Endothelial cell of umbilical vein (primary cell): ENCODE measurements around the gene FA2H. TPM values are rescaled to one million over a fixed set of nuclear protein-coding genes. Genes with fewer than 3 reads are reported as not detected.

Experiments
- BruUV-seq: library from RNA; stranded (reverse); fragments of 400-500 nt; replicated peaks from 2 replicates; lab custom pipeline; 2021; lab: Mats Ljungman, UMichigan
- CTCF ChIA-PET: fragments of 300-600, 350-600 bp; sonication (Branson Sonifier 250); formaldehyde crosslinking; loops from one replicate; lab custom pipeline; 2021; ENCODE audit warnings: antibody characterized with exemption, inconsistent platforms; lab: Charles Lee
- POLR2A ChIA-PET: fragments of 300-600, 350-600 bp; sonication (Branson Sonifier 250); formaldehyde crosslinking; loops from one replicate; lab custom pipeline; 2021; ENCODE audit warnings: antibody characterized with exemption, inconsistent platforms; lab: Charles Lee
- DNase-seq: peaks from one replicate; pipeline ENCODE4 v3.0.0-alpha.2; 2011; ENCODE audit warnings: low read depth, low spot score
- FAIRE-seq: peaks from 2 replicates; lab custom pipeline; 2011; peaks lifted over from hg19 to GRCh38; lab: Jason Lieb, UNC
- H2AFZ ChIP-seq: 2 replicates; pipeline ENCODE4 v1.6.0; 2012; ENCODE audit warnings: low read depth, low read length, control low read depth, inconsistent platforms
- H3K27ac ChIP-seq: 2 replicates; pipeline ENCODE4 v1.5.1; 2011; ENCODE audit warnings: low read depth, mild to moderate bottlenecking, control low read depth, low read length, moderate library complexity; ENCODE audit not compliant: insufficient read depth
- H3K27me3 ChIP-seq, 2 experiments: 2 replicates each; pipeline versions ENCODE4 v1.6.0 to v1.6.1; 2011; ENCODE audit warnings: low read length in 2 of 2, mixed read lengths in 1 of 2; ENCODE audit not compliant: control insufficient read depth in 2 of 2, insufficient read depth in 2 of 2
- H3K36me3 ChIP-seq, 2 experiments: 2 replicates in 1 of 2; 3 replicates in 1 of 2; pipeline ENCODE4 v1.5.1; 2011; ENCODE audit warnings: low read length in 2 of 2, mild to moderate bottlenecking in 1 of 2, moderate library complexity in 1 of 2; ENCODE audit not compliant: control insufficient read depth in 2 of 2, insufficient read depth in 2 of 2; ENCODE audit errors: extremely low read depth in 1 of 2
- H3K4me1 ChIP-seq: 3 replicates; pipeline ENCODE4 v1.5.1; 2011; ENCODE audit warnings: mild to moderate bottlenecking, low read length; ENCODE audit not compliant: control insufficient read depth, insufficient read depth; ENCODE audit errors: extremely low read depth
- H3K4me2 ChIP-seq: 2 replicates; pipeline ENCODE4 v1.6.1; 2011; ENCODE audit warnings: low read length, control low read depth, mixed read lengths; ENCODE audit not compliant: insufficient read depth
- H3K4me3 ChIP-seq, 3 experiments: fragments of 200-600 bp in 1 of 3; sonication (generic), shearing (Covaris generic) in 1 of 3; replicated peaks in 1 of 3; 2 replicates each; pipeline ENCODE4 v1.5.1; 2011 to 2016; ENCODE audit warnings: control low read depth in 3 of 3, low read length in 3 of 3, mild to moderate bottlenecking in 2 of 3, inconsistent platforms in 1 of 3, low read depth in 1 of 3, moderate library complexity in 1 of 3; ENCODE audit not compliant: insufficient read depth in 1 of 3
- H3K79me2 ChIP-seq: 2 replicates; pipeline ENCODE4 v1.6.0; 2012; ENCODE audit warnings: low read length, inconsistent platforms; ENCODE audit not compliant: control insufficient read depth, insufficient read depth
- H3K9ac ChIP-seq: replicated peaks from 2 replicates; pipeline ENCODE3; 2011; ENCODE audit warnings: low read length, control low read depth; ENCODE audit not compliant: insufficient read depth; ENCODE audit errors: extremely low read depth
- H3K9me1 ChIP-seq: replicated peaks from 3 replicates; pipeline ENCODE4 v1.6.0; 2011; ENCODE audit warnings: mild to moderate bottlenecking, low read length; ENCODE audit not compliant: control insufficient read depth, insufficient read depth; ENCODE audit errors: extremely low read depth
- H3K9me3 ChIP-seq: replicated peaks from 2 replicates; pipeline ENCODE4 v1.5.1; 2012; ENCODE audit warnings: low read length, inconsistent platforms; ENCODE audit not compliant: control insufficient read depth, insufficient read depth
- H4K20me1 ChIP-seq: replicated peaks from 2 replicates; pipeline ENCODE3; 2011; ENCODE audit warnings: mild to moderate bottlenecking, low read length; ENCODE audit not compliant: control insufficient read depth, insufficient read depth; ENCODE audit errors: extremely low read depth
- EZH2 ChIP-seq: IDR thresholded peaks from 2 replicates; pipeline ENCODE4 v1.6.1; 2012; ENCODE audit warnings: borderline replicate concordance, low read depth, mild to moderate bottlenecking, moderate library complexity, low read length, inconsistent platforms; ENCODE audit not compliant: severe bottlenecking
- FOS ChIP-seq: IDR thresholded peaks from 2 replicates; pipeline ENCODE4 v1.6.1; 2011; ENCODE audit warnings: mild to moderate bottlenecking, low read length, moderate library complexity, borderline replicate concordance; ENCODE audit not compliant: insufficient read depth
- GATA2 ChIP-seq: IDR thresholded peaks from 2 replicates; pipeline ENCODE4 v1.7.0; 2011; ENCODE audit warnings: low read depth, mild to moderate bottlenecking, moderate library complexity, mixed read lengths, low read length; ENCODE audit not compliant: insufficient read length, insufficient read depth
- JUN ChIP-seq: IDR thresholded peaks from 2 replicates; pipeline ENCODE4 v1.6.1; 2011; ENCODE audit warnings: borderline replicate concordance, low read depth; ENCODE audit not compliant: insufficient read length, insufficient read depth
- MYC ChIP-seq: IDR thresholded peaks from one replicate; pipeline ENCODE4 v1.6.1; 2011; ENCODE audit warnings: mild to moderate bottlenecking, low read depth, low read length
- POLR2A ChIP-seq: IDR thresholded peaks from 2 replicates; pipeline ENCODE4 v1.6.1; 2012; ENCODE audit warnings: low read depth, mild to moderate bottlenecking, control low read depth, low read length
- POLR2AphosphoS5 ChIP-seq: IDR thresholded peaks from 2 replicates; pipeline ENCODE4 v1.6.1; 2012; ENCODE audit warnings: low read depth, mild to moderate bottlenecking, control low read depth, low read length, moderate library complexity; ENCODE audit not compliant: insufficient read depth
- dilution Hi-C: fragments of 300-500 bp; cut with MboI; formaldehyde crosslinking; loops from one replicate; pipeline ENCODE4 v1.15.0; 2019; ENCODE audit warnings: low sequenced_read_pairs; ENCODE audit not compliant: extremely low pct_ligation_motif_present
- intact Hi-C: fragments of 100-400 bp; cut with micrococcal nuclease; formaldehyde crosslinking; loops from one replicate; pipeline ENCODE4 v1.10.0; 2022
- polyA plus RNA-seq, 4 experiments: library from polyadenylated mRNA; depleted of rRNA in 3 of 4; stranded (reverse) in 3 of 4; unstranded in 1 of 4; fragments of >200 nt; gene quantifications; 2 replicates each; pipeline versions ENCODE4 v1.2.1 to v1.2.3, GENCODE V29; 2011 to 2012; ENCODE audit warnings: missing spikeins in 1 of 4
- total RNA-seq: library from RNA; stranded (reverse); gene quantifications from 2 replicates; pipeline ENCODE4 v1.2.3, GENCODE V29; 2021
- TF ChIP-seq, protein P1 (sequence below), 2 donors: IDR thresholded peaks; 1 replicate in 1 of 2; 2 replicates in 1 of 2; pipeline ENCODE4 v1.5.1; 2011; ENCODE audit warnings: low read length in 2 of 2, mild to moderate bottlenecking in 2 of 2, moderate library complexity in 2 of 2, control low read depth in 1 of 2, inconsistent platforms in 1 of 2, low read depth in 1 of 2; ENCODE audit not compliant: insufficient read depth in 1 of 2; ENCODE audit errors: extremely low read depth in 1 of 2
- TF ChIP-seq, protein P2 (sequence below): IDR thresholded peaks from 2 replicates; pipeline ENCODE4 v1.6.1; 2011; ENCODE audit not compliant: insufficient read depth, insufficient read length

The FA2H gene
- total and polyA plus RNA-seq, 2 donors (not counting 3 experiments of a cell fraction or from before 2014, with no cell fraction given): not detected

DNA sequence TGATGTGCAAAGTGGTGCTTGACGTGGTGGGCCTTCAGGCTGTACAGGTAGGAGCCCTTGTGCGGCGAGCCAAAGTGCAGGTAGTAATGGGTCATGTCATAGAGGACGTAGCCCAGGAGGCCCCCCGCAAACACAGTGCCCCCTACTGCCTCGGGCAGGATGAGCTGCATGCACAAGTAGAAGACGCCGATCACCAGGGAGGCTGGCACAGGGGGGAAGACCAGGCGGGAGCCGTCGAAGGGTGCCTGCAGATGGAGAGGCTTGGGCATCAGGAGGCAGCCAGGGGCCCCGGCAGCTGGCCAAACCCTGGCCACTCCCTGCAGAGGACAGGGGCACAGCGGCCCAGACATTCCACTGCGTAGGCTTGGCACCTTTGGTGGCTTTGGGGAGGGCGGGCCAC, 58.3 kb downstream of the FA2H start:
- POLR2A ChIA-PET: no interaction called here
- no peaks in the 10 kb centered on the region for H3K27me3 ChIP-seq
- no peak overlapping the region for H3K9ac ChIP-seq
- TF ChIP-seq POLR2A: no peak
- no peak for TF ChIP-seq FOS
- TF ChIP-seq GATA2: no peak
- TF ChIP-seq EZH2: no peak
- TF ChIP-seq, protein P1, sequence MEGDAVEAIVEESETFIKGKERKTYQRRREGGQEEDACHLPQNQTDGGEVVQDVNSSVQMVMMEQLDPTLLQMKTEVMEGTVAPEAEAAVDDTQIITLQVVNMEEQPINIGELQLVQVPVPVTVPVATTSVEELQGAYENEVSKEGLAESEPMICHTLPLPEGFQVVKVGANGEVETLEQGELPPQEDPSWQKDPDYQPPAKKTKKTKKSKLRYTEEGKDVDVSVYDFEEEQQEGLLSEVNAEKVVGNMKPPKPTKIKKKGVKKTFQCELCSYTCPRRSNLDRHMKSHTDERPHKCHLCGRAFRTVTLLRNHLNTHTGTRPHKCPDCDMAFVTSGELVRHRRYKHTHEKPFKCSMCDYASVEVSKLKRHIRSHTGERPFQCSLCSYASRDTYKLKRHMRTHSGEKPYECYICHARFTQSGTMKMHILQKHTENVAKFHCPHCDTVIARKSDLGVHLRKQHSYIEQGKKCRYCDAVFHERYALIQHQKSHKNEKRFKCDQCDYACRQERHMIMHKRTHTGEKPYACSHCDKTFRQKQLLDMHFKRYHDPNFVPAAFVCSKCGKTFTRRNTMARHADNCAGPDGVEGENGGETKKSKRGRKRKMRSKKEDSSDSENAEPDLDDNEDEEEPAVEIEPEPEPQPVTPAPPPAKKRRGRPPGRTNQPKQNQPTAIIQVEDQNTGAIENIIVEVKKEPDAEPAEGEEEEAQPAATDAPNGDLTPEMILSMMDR (IDR thresholded peaks at IDR 0.05; ENCODE audit: extremely low read depth in 1 of 2, insufficient read depth in 1 of 2, low read depth in 1 of 2, low read length in 2 of 2): no peak
- TF ChIP-seq MYC: no peak
- TF ChIP-seq JUN: no peak
- TF ChIP-seq POLR2AphosphoS5: no peak
- TF ChIP-seq, protein P2, sequence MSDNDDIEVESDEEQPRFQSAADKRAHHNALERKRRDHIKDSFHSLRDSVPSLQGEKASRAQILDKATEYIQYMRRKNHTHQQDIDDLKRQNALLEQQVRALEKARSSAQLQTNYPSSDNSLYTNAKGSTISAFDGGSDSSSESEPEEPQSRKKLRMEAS: no peak
- BruUV-seq: no TSS peak
- CTCF ChIA-PET: interaction anchor here (2.4 to 6.7 kb wide), 2 partner anchors 8 to 146 kb away, joined by 8 to 164 read pairs; no protein-coding TSS in a partner anchor
- FAIRE-seq (no peak), DNase-seq (no peak)
- H3K4me1 ChIP-seq: no peaks in the 10 kb centered on the region
- dilution Hi-C loops: no loop called here
- H3K4me3 ChIP-seq: no peak overlapping the region
- H3K27ac ChIP-seq: no peak overlapping the region
- H3K9me1 ChIP-seq: no peaks in the 10 kb centered on the region
- no peak overlapping the region for H3K4me2 ChIP-seq
- intact Hi-C loops: no loop called here
- H3K79me2 ChIP-seq: no peaks in the 10 kb centered on the region
- H2AFZ ChIP-seq: no peak overlapping the region
- H4K20me1 ChIP-seq: no peaks in the 10 kb centered on the region
- H3K9me3 ChIP-seq: no peaks in the 10 kb centered on the region
- H3K36me3 ChIP-seq: no peaks in the 10 kb centered on the region
